Dermis microvascular lymphatic vessel endothelial cell (primary cell): Measurements from ENCODE around the gene SYCE1. TPM values are rescaled to one million over a fixed set of nuclear protein-coding genes. Genes with fewer than 3 reads are reported as not detected.
"Not testable (repeated sequence)": the region's sequence is repeated elsewhere in the genome, so short reads cannot be mapped to it uniquely, and the experiment has no call there.

Experiments used
- DNase-seq, 2 donors: peaks; one replicate each; pipeline versions ENCODE4 v3.0.0 to v3.0.0-alpha.2; 2010; ENCODE audit warnings: low read depth in 2 of 2
- total RNA-seq: library from RNA; depleted of rRNA; stranded (reverse); fragments of >200 nt; gene quantifications from 2 replicates; pipeline ENCODE4 v1.2.1, GENCODE V29; 2014

The SYCE1 gene
- under 0.01 TPM in 1 of 2 replicates, not detected in the other for total RNA-seq

DNA sequence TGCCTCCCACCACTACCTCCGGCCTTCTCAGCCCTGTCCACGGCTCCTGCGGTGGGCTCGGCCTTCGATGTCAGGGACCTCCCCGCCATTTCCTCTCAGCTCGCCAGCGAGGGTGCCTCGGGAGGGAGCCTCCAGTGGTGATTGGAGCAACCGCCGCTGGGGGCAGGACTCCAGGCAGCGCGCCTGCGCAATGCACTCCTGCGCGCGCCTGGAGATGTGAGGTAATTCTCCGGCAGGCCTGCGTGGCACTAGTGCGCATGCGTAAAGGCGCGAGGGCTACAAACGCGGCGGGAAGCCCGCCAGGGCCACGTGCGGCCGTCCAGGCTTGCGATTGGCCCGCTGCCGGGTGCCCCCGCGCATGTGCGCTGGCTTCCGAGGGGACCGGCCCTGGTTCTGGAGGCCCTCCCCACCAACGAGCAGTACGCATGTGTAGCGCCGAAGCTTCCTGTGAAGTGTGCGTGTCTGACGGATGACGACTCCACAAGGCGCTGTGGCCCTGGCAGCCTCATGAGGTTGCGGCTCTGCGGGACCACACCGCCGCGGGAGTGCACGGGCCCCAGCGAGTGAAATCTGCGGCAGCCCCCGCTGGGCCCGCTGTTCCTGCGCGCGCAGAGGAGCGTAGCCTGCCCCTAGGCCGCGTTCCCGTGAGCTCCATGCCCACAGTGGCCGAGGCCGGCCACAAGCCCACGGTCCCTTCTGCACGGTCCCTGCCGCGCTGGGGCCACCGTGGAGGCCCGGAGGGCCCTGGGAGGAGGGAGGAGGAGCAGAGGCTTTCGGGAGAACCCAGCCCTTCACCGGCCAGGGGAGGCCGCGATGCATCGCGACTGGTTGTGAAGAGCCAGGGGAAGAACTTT, at the start of gene SYCE1:
SYCE1 (minus strand) TSS at position 143 of the 854 bp plus-strand sequence; CDS start at position 89, 54 bp downstream.
- DNase-seq: no peak

- DNase-seq: no peak
These were observed 49.6 kb upstream of the SYCE1 start for GRCh38 chr10:133614830-133615580.

- no peak for DNase-seq
These were observed 48.3 kb upstream of the SYCE1 start for GRCh38 chr10:133613699-133614098.

DNA sequence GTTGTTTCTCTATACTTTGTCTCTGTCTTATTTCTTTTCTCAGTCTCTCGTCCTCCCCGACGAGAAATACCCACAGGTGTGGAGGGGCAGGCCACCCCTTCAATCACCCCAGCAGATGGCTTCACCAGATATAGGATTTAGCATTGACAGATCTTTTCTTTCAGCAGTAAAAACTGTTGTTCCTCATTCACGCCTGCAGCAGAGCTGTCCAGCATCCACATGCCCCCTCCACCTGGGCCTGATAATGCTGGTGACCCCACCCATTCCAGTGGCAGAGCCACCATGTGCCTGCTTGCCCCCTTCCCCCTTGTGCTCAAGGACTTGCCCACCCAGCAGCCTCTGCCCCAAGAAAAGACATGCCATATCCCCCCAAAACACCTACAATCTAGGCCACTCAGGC, 45.7 kb upstream of the SYCE1 start:
- no peak for DNase-seq

DNA sequence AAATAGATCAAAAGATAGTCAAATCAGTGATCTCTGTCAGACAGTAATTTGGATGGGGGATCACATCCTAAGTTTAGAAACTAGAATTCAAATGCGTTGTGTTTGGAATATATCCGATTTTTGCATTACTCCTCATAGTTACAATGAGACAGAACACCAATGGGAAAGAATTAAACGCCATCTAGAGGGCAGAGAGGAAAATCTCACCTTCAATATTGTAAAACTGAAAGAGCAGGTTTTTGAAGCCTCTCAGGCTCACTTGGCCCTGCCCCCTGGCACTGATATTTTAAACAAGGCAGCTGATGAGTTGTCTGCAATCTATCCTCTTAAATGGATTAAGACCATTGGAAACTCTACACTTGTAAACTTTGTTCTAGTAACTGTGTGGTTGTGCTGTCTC, 43.5 kb upstream of the SYCE1 start:
- DNase-seq: peak in 1 of 2 donors; percentile 1

- not testable (repeated sequence) for DNase-seq
These were observed 38.1 kb upstream of the SYCE1 start for GRCh38 chr10:133603434-133603833.

DNA sequence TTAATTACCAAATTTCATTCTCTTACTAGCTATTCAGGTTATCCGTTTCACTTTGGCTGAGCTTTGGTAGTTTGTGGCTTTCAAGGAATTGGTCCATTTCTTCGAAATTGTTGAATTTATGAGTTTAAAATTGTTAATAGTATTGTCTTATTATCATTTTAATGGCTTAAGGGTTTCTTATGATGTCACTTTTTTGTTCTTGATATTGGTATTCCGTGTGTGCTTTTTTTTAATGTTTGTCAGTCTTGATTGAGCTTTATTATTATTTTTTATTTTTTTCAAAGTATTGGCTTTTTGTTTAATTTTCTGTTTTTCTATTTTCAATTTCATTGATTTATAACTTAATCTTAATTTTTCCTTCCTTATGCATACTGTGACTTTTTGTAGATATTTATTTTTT, 35.3 kb upstream of the SYCE1 start:
- DNase-seq: no peak

DNA sequence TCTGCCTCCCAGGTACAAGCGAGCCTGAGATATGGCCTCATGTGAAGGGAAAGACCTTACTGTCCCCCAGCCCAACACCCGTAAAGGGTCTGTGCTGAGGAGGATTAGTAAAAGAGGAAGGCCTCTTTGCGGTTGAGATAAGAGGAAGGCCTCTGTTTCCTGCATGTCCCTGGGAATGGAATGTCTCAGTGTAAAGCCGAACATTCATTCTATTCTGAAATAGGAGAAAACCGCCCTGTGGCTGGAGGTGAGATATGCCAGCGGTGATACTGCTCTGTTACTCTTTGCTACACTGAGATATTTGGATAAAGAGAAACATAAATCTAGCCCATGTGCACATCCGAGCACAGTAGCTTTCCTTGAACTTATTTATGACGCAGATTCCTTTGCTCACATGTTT, 34.5 kb upstream of the SYCE1 start:
- DNase-seq: not testable (repeated sequence)

DNA sequence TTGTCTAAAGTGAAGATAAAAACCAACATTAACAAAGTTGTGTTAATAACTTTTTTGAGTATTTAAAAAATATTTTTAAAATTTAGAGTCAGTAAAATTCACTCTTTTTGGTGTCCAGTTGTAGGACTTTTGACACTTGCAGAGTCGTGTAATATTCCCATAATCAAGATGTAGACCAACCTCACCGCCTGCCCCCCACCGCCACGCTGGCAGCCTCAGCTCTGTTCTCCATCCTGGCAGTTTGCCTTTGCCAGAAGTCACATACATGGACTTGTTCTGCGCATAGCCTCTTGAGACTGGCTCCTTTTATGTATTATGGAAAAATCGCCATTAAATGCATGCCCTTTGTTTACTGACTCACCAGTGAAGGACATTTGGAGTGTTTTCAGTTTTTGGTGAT, 27.3 kb upstream of the SYCE1 start:
- no peak for DNase-seq

DNA sequence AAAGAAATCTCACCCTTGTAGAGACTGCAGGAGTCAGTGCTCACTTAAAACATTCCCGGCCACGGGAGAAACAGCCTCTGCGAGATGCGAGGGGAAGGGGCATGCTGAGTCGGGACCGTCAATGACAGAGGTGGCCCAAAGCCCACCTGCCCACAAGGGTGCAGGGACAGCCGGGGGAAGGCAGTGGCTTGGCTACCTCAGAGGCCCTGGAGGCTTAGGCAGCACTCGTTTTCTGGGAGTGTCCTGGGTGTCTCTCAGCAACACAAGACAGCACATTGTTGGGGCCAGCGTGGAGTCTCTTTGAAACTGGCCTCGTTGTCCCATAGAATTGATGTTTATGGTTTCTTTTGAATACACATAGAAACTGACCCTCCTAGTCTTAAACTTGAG, 25.6 kb upstream of the SYCE1 start:
- DNase-seq: no peak

DNA sequence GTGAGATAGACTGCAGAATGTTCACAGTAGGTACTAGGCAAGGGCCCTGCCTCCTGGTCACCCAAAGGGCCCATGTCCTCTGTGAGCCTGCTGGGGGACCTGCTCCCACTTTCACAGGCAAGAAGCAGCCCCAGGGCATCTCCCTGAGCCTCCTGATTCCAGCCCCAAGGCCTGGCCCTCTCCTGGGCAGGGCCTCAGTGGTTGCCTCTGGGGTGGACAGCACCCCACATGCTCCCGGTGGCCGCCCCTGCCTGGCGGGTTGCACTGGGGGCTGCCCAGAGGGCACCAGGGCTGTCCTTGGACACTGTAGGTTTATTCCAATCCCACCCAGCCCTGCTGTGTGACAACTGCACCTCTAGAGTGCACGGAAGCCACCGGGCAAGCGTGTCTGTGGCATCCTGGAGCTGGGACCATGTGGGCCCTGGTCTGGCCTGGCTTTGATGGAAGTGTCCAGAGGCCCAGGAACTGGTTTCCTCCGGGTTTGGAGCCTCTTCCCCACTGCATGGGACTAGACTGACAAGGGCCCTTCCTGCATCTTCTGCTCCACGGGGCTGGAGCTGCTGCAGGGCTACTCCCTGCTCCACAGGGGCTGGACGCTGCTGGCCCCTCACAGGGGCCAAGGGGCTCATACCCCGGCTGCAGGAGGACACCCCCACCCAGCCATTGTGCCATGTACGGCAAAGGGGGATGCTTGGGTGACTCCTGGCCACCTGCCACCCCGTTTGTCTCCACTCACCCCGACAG, 25.0 kb upstream of the SYCE1 start:
- no peak for DNase-seq

DNA sequence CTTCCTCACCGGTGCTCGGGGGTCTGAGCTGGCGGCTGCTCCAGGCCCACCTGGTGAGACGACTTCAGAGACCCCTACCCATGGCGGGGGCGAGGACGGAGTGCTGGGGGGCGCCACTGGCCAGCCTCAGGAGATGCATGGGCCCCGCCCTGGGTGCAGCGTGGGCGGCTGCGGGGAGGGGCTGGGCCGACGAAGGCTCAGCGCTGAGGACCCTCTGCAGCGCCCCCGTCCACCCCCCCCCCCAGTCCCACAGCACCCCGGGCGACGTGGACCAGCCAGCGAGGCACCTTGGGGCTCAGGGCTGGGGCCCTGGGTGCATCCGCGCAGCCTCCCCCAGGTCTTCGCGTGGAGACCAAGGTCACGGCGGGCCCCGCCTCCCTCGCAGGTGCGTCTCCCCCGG, 11.7 kb upstream of the SYCE1 start:
- not testable (repeated sequence) for DNase-seq

DNA sequence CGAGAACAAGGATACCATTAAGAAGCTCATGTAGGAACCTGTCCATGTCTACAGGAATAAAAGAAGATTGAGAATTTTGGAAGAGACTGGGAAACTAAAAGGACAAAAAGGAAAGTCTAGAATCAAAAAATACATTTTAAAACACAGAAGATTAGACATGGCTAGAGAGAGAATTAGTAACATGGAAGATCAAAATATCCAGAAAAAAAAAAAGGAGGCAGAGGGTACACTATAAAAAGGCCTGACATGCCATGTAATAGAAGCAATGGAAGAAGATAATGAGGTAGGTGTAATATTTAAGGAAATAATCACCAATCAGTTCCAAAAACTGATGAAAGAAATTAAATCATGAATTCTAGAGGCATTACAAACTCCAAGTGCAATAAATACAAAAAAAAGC, 8.1 kb upstream of the SYCE1 start:
- DNase-seq: not testable (repeated sequence)

- DNase-seq: not testable (repeated sequence)
These were observed 6.7 kb upstream of the SYCE1 start for GRCh38 chr10:133572055-133572454.

DNA sequence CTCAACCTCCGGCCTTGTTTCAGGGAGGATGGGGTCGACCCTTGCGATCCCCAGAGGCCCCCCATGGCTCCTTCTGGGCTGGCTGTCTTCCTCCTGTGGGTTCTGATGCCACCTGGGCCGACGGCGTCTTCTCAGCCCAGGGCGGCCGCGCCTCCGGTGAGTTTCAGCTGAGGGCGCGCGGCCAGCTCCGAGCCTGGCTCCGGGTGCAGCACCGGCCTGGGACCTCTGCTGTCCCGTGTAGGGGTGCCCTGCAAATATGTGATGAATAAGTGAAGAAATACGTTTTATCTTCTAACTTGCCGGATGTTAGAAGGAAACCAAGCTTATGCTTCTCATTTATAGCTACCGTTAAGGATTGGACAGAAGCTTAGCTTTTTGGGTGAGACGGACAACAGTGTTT, 4.4 kb upstream of the SYCE1 start:
- not testable (repeated sequence) for DNase-seq

DNA sequence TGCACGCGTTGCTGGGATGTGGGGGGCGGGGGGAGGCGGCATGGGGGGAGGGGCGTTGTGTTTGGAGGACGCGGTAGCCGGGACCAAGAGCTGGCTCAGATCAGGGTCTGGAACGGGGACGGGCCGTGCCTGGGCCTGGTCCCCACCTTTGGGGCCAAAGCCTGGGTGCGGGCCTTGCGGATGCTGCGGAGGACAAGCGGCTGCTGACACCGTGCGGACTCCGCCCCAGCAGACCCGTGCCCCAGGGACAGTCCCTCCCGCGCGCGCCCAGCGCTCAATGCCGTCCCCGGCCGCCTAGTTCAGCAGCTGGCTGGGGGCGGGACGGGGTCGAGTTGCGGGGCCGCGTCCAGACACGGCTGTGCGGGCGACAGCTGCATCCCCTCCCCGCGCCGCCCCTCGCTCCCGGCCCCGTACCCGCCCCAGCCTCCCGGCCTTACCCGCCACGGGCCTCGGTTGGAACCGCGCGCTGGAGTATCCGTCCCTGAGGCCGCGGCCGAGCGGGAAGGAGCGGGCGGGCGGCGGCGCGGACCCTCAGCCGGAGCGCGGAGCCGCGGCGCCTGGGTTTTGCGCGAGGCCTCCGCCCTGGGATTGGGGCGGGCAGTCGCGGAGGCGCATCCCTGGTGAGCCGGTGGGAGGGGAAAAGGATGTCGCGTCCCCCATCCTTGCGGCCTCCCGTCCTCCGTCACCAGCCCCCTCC, 3.6 kb upstream of the SYCE1 start:
- DNase-seq: not testable (repeated sequence)

DNA sequence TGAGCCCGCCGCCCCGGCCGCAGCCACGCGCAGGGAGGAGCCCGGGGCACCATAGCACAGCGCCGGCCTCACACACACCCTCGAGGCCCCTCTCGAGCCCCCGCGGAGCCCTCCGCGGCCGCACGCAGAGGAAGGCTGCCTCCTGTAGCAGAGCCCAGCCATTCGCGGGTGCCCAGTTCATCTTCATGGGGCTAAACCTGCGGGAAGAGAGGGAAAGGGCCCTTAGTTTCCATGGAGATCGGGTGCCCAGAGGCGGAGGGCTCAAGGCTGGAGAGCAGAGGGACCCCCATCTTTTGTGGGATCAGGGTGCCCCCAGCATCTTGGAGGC, 2.9 kb upstream of the SYCE1 start:
- DNase-seq: no peak

GRCh38 chr10:133567609-133568286, 2.4 kb upstream of the SYCE1 start:
- no peak for DNase-seq

DNA sequence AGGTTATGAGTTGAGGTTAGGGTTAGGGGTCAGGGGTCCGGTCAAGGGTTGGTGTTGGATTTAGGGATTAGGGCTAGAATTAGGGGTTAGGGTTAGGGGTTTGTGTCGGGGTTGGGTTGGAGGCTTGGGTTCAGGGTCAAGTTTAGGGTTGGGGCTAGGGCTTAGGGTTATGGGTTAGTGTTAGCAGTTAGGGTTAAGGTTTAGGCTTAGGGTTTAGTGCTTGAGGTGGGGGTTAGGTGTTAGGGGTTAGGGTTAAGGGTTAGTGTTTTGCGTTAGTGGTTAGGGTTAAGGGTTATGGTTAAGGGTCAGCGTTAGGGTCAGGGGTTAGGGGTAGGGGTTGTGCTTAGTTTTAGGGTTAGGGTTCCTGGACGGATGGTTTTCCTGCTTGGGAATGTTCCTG, 1.7 kb upstream of the SYCE1 start:
- DNase-seq: no peak

DNA sequence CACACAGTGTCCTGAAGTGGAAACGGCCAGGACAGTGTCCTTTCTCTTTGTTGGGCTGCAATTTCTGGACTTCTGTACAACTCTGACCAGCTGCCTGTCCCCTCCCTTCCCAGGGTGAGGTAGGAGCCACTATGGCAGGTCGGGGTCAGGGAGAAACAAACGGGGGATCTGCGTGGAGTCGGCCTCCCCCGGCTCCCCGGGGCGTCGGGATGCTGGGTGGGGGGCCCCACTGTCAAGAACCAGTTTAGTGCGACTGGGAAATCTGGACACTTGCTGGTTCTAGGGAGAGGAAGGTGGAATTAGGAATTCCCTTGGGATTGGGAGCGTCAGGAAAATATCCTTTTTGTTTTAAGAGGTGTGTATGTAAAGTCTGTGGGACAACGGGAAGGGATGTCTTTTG, 567 bp downstream of the SYCE1 start:
- DNase-seq: no peak

GRCh38 chr10:133559216-133559615, 6.2 kb downstream of the SYCE1 start:
- no peak for DNase-seq
